ENCODE measurements around the gene RHEX. TPM values are rescaled to one million over a fixed set of nuclear protein-coding genes. Genes with fewer than 3 reads are reported as not detected.
"Not testable (repeated sequence)": the region's sequence is repeated elsewhere in the genome, so short reads cannot be mapped to it uniquely, and the experiment has no call there.

RHEX gene
- polyA plus RNA-seq, 3 donors: not detected

- H3K4me1 ChIP-seq (ENCODE audit: control insufficient read depth in 1 of 2, insufficient read depth in 2 of 2, low read length in 2 of 2): peaks cover 39 to 41% of the 10 kb centered on the region in 2 donors
- H4K20me1 ChIP-seq (ENCODE audit: insufficient read depth, low read length); H2AFZ ChIP-seq (ENCODE audit: insufficient read depth, low read depth, low read length, poor library complexity, severe bottlenecking); H3K79me2 ChIP-seq (ENCODE audit: insufficient read depth, low read length); H3K36me3 ChIP-seq (replicated peaks in 1 of 2; ENCODE audit: control insufficient read depth in 1 of 2, insufficient read depth in 2 of 2, low read length in 2 of 2); H3K9me3 ChIP-seq (replicated peaks in 1 of 2; ENCODE audit: control insufficient read depth in 1 of 2, insufficient read depth in 1 of 2, low read length in 2 of 2); intact Hi-C loops (cut with micrococcal nuclease); H3K36me3 Mint-ChIP-seq; H3K27ac Mint-ChIP-seq; H3K27me3 Mint-ChIP-seq (ENCODE audit: low read depth in 3 of 3); H3K27ac ChIP-seq (ENCODE audit: low read depth in 1 of 2, low read length in 2 of 2); H3K4me2 ChIP-seq (replicated peaks; ENCODE audit: extremely low read depth, low read length, poor library complexity, severe bottlenecking); H3K9me3 Mint-ChIP-seq; DNase-seq; H3K9ac ChIP-seq (ENCODE audit: insufficient read depth, low read length, poor library complexity, severe bottlenecking); H3K4me3 ChIP-seq (replicated peaks in 1 of 3; ENCODE audit: low read depth in 2 of 3, low read length in 3 of 3); H3K27me3 ChIP-seq (ENCODE audit: control insufficient read depth in 2 of 2, insufficient read depth in 2 of 2, low read length in 2 of 2); H3K4me3 Mint-ChIP-seq: not testable (repeated sequence)
- WGBS (ENCODE audit: insufficient coverage): 100% methylated on average over 4 of the region's 12 CpGs
- H3K4me1 Mint-ChIP-seq: peaks cover 43% of the 10 kb centered on the region
These were observed 2.2 kb downstream of the RHEX start for GRCh38 chr1:206055069-206055625.

- DNase-seq; H2AFZ ChIP-seq (ENCODE audit: insufficient read depth, low read depth, low read length, poor library complexity, severe bottlenecking); H3K9me3 ChIP-seq (replicated peaks in 1 of 2; ENCODE audit: control insufficient read depth in 1 of 2, insufficient read depth in 1 of 2, low read length in 2 of 2); H3K27me3 Mint-ChIP-seq (ENCODE audit: low read depth in 3 of 3); H3K9ac ChIP-seq (ENCODE audit: insufficient read depth, low read length, poor library complexity, severe bottlenecking); H3K79me2 ChIP-seq (ENCODE audit: insufficient read depth, low read length); H3K27me3 ChIP-seq (ENCODE audit: control insufficient read depth in 2 of 2, insufficient read depth in 2 of 2, low read length in 2 of 2); H4K20me1 ChIP-seq (ENCODE audit: insufficient read depth, low read length); H3K9me3 Mint-ChIP-seq; H3K4me2 ChIP-seq (replicated peaks; ENCODE audit: extremely low read depth, low read length, poor library complexity, severe bottlenecking); H3K4me3 ChIP-seq (replicated peaks in 1 of 3; ENCODE audit: low read depth in 2 of 3, low read length in 3 of 3); intact Hi-C loops (cut with micrococcal nuclease); H3K36me3 Mint-ChIP-seq; H3K4me3 Mint-ChIP-seq; H3K27ac ChIP-seq (ENCODE audit: low read depth in 1 of 2, low read length in 2 of 2); H3K36me3 ChIP-seq (replicated peaks in 1 of 2; ENCODE audit: control insufficient read depth in 1 of 2, insufficient read depth in 2 of 2, low read length in 2 of 2); H3K27ac Mint-ChIP-seq: not testable (repeated sequence)
- 100% methylated on average over 5 of the region's 8 CpGs for WGBS (ENCODE audit: insufficient coverage)
- peaks cover 33 to 35% of the 10 kb centered on the region in 2 donors for H3K4me1 ChIP-seq (ENCODE audit: control insufficient read depth in 1 of 2, insufficient read depth in 2 of 2, low read length in 2 of 2)
- peaks cover 40% of the 10 kb centered on the region for H3K4me1 Mint-ChIP-seq
These were observed 2.8 kb downstream of the RHEX start for GRCh38 chr1:206055639-206056323.

GRCh38 chr1:206058289-206058926, 5.4 kb downstream of the RHEX start:
- H3K79me2 ChIP-seq (ENCODE audit: insufficient read depth, low read length); intact Hi-C loops (cut with micrococcal nuclease); H3K27me3 ChIP-seq (ENCODE audit: control insufficient read depth in 2 of 2, insufficient read depth in 2 of 2, low read length in 2 of 2); H3K9me3 Mint-ChIP-seq; H3K36me3 ChIP-seq (replicated peaks in 1 of 2; ENCODE audit: control insufficient read depth in 1 of 2, insufficient read depth in 2 of 2, low read length in 2 of 2); H3K4me3 Mint-ChIP-seq; H3K36me3 Mint-ChIP-seq; H3K4me3 ChIP-seq (replicated peaks in 1 of 3; ENCODE audit: low read depth in 2 of 3, low read length in 3 of 3); H3K9me3 ChIP-seq (replicated peaks in 1 of 2; ENCODE audit: control insufficient read depth in 1 of 2, insufficient read depth in 1 of 2, low read length in 2 of 2); DNase-seq; H3K27ac Mint-ChIP-seq; H3K27ac ChIP-seq (ENCODE audit: low read depth in 1 of 2, low read length in 2 of 2); H3K9ac ChIP-seq (ENCODE audit: insufficient read depth, low read length, poor library complexity, severe bottlenecking); H2AFZ ChIP-seq (ENCODE audit: insufficient read depth, low read depth, low read length, poor library complexity, severe bottlenecking); H3K27me3 Mint-ChIP-seq (ENCODE audit: low read depth in 3 of 3); H4K20me1 ChIP-seq (ENCODE audit: insufficient read depth, low read length); H3K4me2 ChIP-seq (replicated peaks; ENCODE audit: extremely low read depth, low read length, poor library complexity, severe bottlenecking): not testable (repeated sequence)
- H3K4me1 Mint-ChIP-seq: peaks cover 13% of the 10 kb centered on the region
- H3K4me1 ChIP-seq (ENCODE audit: control insufficient read depth in 1 of 2, insufficient read depth in 2 of 2, low read length in 2 of 2): peaks cover 9 to 11% of the 10 kb centered on the region in 2 donors
- 100% methylated on average over 2 of the region's 9 CpGs for WGBS (ENCODE audit: insufficient coverage)
